PC-3 (cell line): ENCODE results near the gene ANKFN1.

Experiments
- EZH2 ChIP-seq: fragments of 300-600 bp; sonication (generic); IDR thresholded peaks from one replicate; pipeline ENCODE4 v1.6.1; 2017; ENCODE audit warnings: antibody characterized with exemption, mild to moderate bottlenecking, low read length; ENCODE audit not compliant: unreplicated experiment
- EZH2phosphoT487 ChIP-seq: fragments of 300-600 bp; sonication (generic); IDR thresholded peaks from 2 replicates; pipeline ENCODE4 v1.6.1; 2018; ENCODE audit warnings: mild to moderate bottlenecking, antibody characterized with exemption, low read length, borderline replicate concordance
- TF ChIP-seq, protein P1 (sequence below): fragments of 300-600 bp; sonication (generic); conservative IDR thresholded peaks from 2 replicates; pipeline ENCODE4 v1.5.1; 2017; ENCODE audit warnings: antibody characterized with exemption, low read depth, mild to moderate bottlenecking, low read length

DNA sequence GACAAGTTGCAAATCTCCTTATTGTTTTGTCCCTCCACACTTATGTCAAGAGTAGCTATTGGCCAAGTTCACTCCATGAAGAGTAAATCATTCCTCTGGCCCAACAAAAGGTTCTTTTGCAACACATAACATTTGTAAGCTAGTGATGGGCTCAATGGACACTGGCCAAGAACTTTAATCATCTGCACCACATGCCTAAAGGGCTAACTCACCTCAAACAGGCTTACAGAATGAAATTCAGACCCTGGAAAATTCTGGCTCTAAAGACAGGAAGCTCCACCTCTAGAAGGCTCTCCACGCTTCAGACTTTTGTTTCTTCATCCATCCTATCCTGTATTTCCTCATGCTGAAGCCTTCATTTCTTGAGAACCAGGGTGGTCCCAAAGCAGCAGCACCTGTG is 10.9 kb upstream of the ANKFN1 start:
- TF ChIP-seq, protein P1, sequence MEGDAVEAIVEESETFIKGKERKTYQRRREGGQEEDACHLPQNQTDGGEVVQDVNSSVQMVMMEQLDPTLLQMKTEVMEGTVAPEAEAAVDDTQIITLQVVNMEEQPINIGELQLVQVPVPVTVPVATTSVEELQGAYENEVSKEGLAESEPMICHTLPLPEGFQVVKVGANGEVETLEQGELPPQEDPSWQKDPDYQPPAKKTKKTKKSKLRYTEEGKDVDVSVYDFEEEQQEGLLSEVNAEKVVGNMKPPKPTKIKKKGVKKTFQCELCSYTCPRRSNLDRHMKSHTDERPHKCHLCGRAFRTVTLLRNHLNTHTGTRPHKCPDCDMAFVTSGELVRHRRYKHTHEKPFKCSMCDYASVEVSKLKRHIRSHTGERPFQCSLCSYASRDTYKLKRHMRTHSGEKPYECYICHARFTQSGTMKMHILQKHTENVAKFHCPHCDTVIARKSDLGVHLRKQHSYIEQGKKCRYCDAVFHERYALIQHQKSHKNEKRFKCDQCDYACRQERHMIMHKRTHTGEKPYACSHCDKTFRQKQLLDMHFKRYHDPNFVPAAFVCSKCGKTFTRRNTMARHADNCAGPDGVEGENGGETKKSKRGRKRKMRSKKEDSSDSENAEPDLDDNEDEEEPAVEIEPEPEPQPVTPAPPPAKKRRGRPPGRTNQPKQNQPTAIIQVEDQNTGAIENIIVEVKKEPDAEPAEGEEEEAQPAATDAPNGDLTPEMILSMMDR, result no peak
- TF ChIP-seq EZH2 (no peak), EZH2phosphoT487 (no peak)
